Liver (tissue), 9 donors: ENCODE measurements around the gene DHRS11. TPM values are rescaled to one million over a fixed set of nuclear protein-coding genes. Genes with fewer than 3 reads are reported as not detected.

Experiments
- DNase-seq: peaks from one replicate; pipeline ENCODE4 v3.0.0-alpha.2; 2017; ENCODE audit warnings: low spot score
- H3K27ac ChIP-seq, 2 donors: one replicate each; pipeline ENCODE4 v1.7.0; 2013; ENCODE audit warnings: inconsistent platforms in 2 of 2, low read length in 2 of 2, control low read depth in 1 of 2, low read depth in 1 of 2, mild to moderate bottlenecking in 1 of 2
- H3K27me3 ChIP-seq, 4 donors: one replicate each; pipeline versions ENCODE4 v1.6.1 to v1.7.0; 2013; ENCODE audit warnings: low read length in 3 of 4, inconsistent platforms in 1 of 4, mild to moderate bottlenecking in 1 of 4, moderate library complexity in 1 of 4; ENCODE audit not compliant: control insufficient read depth in 4 of 4, insufficient read depth in 4 of 4
- H3K36me3 ChIP-seq, 4 donors: one replicate each; pipeline versions ENCODE4 v1.6.1 to v1.7.0; 2013; ENCODE audit warnings: low read length in 3 of 4, mild to moderate bottlenecking in 3 of 4, low read depth in 1 of 4, moderate library complexity in 1 of 4; ENCODE audit not compliant: control insufficient read depth in 4 of 4, insufficient read depth in 3 of 4
- H3K4me1 ChIP-seq, 4 donors: one replicate each; pipeline versions ENCODE4 v1.6.1 to v1.7.0; 2013; ENCODE audit warnings: low read length in 3 of 4, mild to moderate bottlenecking in 3 of 4, moderate library complexity in 1 of 4; ENCODE audit not compliant: control insufficient read depth in 4 of 4, insufficient read depth in 4 of 4
- H3K4me3 ChIP-seq, 3 donors: one replicate each; pipeline versions ENCODE4 v1.6.1 to v1.7.0; 2013; ENCODE audit warnings: low read length in 3 of 3, control low read depth in 1 of 3, low read depth in 1 of 3, mild to moderate bottlenecking in 1 of 3
- H3K9ac ChIP-seq, 2 donors: one replicate each; pipeline ENCODE4 v1.7.0; 2013; ENCODE audit warnings: low read length in 2 of 2, mild to moderate bottlenecking in 2 of 2, moderate library complexity in 2 of 2, control low read depth in 1 of 2, low read depth in 1 of 2
- H3K9me3 ChIP-seq, 4 donors: one replicate each; pipeline versions ENCODE4 v1.6.1 to v1.7.0; 2013; ENCODE audit warnings: low read length in 3 of 4; ENCODE audit not compliant: control insufficient read depth in 4 of 4
- EGR1 ChIP-seq, 2 donors: IDR thresholded peaks; 2 replicates each; pipeline ENCODE4 v1.6.1; 2016 to 2018; ENCODE audit warnings: antibody characterized with exemption in 2 of 2, low read depth in 2 of 2
- FOXA1 ChIP-seq: IDR thresholded peaks from 2 replicates; pipeline ENCODE4 v1.6.1; 2016; ENCODE audit warnings: antibody characterized with exemption
- FOXA2 ChIP-seq: IDR thresholded peaks from 2 replicates; pipeline ENCODE4 v1.6.1; 2016; ENCODE audit warnings: antibody characterized with exemption
- GABPA ChIP-seq, 2 donors: IDR thresholded peaks in 1 of 2; conservative IDR thresholded peaks in 1 of 2; 2 replicates each; pipeline ENCODE4 v1.6.1; 2016; ENCODE audit warnings: antibody characterized with exemption in 2 of 2, mild to moderate bottlenecking in 1 of 2, moderate library complexity in 1 of 2
- HNF4A ChIP-seq, 2 donors: conservative IDR thresholded peaks; 2 replicates each; pipeline ENCODE4 v1.6.1; 2016; ENCODE audit warnings: antibody characterized with exemption in 2 of 2, mild to moderate bottlenecking in 2 of 2
- HNF4G ChIP-seq: IDR thresholded peaks from 2 replicates; pipeline ENCODE4 v1.6.1; 2016; ENCODE audit warnings: antibody characterized with exemption
- JUND ChIP-seq, 2 donors: IDR thresholded peaks; 2 replicates each; pipeline ENCODE4 v1.6.1; 2016; ENCODE audit warnings: antibody characterized with exemption in 2 of 2
- NR2F2 ChIP-seq: IDR thresholded peaks from 2 replicates; pipeline ENCODE4 v1.6.1; 2016; ENCODE audit warnings: antibody characterized with exemption
- RAD21 ChIP-seq, 2 donors: IDR thresholded peaks; 2 replicates each; pipeline ENCODE4 v1.6.1; 2016; ENCODE audit warnings: antibody characterized with exemption in 2 of 2, mild to moderate bottlenecking in 2 of 2
- RXRA ChIP-seq, 2 donors: IDR thresholded peaks; 2 replicates each; pipeline ENCODE4 v1.6.1; 2017 to 2018; ENCODE audit warnings: antibody characterized with exemption in 2 of 2, mild to moderate bottlenecking in 1 of 2
- SP1 ChIP-seq: IDR thresholded peaks from 2 replicates; pipeline ENCODE4 v1.6.1; 2018; ENCODE audit warnings: antibody characterized with exemption, mild to moderate bottlenecking
- TAF1 ChIP-seq: conservative IDR thresholded peaks from 2 replicates; pipeline ENCODE4 v1.6.1; 2016; ENCODE audit warnings: antibody characterized with exemption, mild to moderate bottlenecking
- YY1 ChIP-seq: IDR thresholded peaks from 2 replicates; pipeline ENCODE4 v1.6.1; 2016; ENCODE audit warnings: antibody characterized with exemption, mild to moderate bottlenecking
- WGBS: extraction: QIAGEN DNeasy Blood & Tissue Kit; methylation state at CpG from one replicate; pipeline ENCODE4 v1.1.7; 2013; 5-methylcytosine and 5-hydroxymethylcytosine counted together
- polyA plus RNA-seq, 2 donors: library from polyadenylated mRNA; stranded (reverse) in 1 of 2; unstranded in 1 of 2; fragments of 200-250 nt in 1 of 2; fragments of >200 nt in 1 of 2; fragmentation: Nextera tagmentation in 1 of 2; extraction: Ambion mirVana in 1 of 2; gene quantifications; one replicate each; pipeline versions ENCODE4 v1.2.1 to v1.2.3, GENCODE V29; 2013 to 2015
- total RNA-seq, 2 donors: library from RNA; depleted of rRNA; stranded (reverse); fragments of >200 nt; gene quantifications; one replicate each; pipeline ENCODE4 v1.2.3, GENCODE V29; 2014
- TF ChIP-seq, protein P1 (sequence below): fragments of 150-350 bp; IDR thresholded peaks from 2 replicates; pipeline ENCODE4 v1.5.1; 2017; ENCODE audit warnings: improper control_type of control experiment, low read depth, low read length; ENCODE audit not compliant: missing input control
- TF ChIP-seq, protein P2 (sequence below): IDR thresholded peaks from 2 replicates; pipeline ENCODE4 v1.6.1; 2016; ENCODE audit warnings: antibody characterized with exemption, mild to moderate bottlenecking
- TF ChIP-seq, protein P3 (sequence below): IDR thresholded peaks from 2 replicates; pipeline ENCODE4 v1.6.1; 2016; ENCODE audit warnings: antibody characterized with exemption
- TF ChIP-seq, protein P4 (sequence below): IDR thresholded peaks from 2 replicates; pipeline ENCODE4 v1.6.1; 2016; ENCODE audit warnings: antibody characterized with exemption
- TF ChIP-seq, protein P5 (sequence below): IDR thresholded peaks from 2 replicates; pipeline ENCODE4 v1.6.1; 2016; ENCODE audit warnings: antibody characterized with exemption
- donor health status: healthy.
- donor health status: healthy.
- donor health status: healthy.
- donor health status: healthy.
- donor health status: healthy.

The DHRS11 gene
- total and polyA plus RNA-seq, 4 donors = 4.2 to 8.0 (median 6.5) TPM

DNA sequence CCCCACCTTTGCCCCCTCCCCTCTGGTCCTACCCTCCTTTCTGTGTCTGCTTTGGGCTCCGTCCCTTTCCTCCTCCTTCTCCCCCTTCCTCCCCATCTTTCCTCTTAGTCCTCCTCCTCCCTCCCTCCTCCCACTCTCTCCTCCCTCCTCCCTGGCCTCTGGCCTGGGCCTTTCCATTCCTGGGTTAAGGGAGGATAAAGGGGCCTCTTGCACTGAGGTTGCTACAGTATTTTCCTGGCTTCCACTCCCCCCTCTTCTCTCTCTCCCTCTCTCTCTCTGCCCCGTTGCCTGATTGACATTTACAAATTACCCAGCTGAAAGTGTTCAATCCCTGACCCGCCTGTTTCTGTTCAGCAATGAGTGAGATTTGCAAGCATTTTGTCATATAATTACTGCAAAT is 53.7 kb downstream of the DHRS11 start:
- no peak overlapping the region for H3K4me3 ChIP-seq
- H3K27me3 ChIP-seq = peaks cover 5 to 10% (median 8%) of the 10 kb centered on the region in 4 donors
- TF ChIP-seq, protein P1, sequence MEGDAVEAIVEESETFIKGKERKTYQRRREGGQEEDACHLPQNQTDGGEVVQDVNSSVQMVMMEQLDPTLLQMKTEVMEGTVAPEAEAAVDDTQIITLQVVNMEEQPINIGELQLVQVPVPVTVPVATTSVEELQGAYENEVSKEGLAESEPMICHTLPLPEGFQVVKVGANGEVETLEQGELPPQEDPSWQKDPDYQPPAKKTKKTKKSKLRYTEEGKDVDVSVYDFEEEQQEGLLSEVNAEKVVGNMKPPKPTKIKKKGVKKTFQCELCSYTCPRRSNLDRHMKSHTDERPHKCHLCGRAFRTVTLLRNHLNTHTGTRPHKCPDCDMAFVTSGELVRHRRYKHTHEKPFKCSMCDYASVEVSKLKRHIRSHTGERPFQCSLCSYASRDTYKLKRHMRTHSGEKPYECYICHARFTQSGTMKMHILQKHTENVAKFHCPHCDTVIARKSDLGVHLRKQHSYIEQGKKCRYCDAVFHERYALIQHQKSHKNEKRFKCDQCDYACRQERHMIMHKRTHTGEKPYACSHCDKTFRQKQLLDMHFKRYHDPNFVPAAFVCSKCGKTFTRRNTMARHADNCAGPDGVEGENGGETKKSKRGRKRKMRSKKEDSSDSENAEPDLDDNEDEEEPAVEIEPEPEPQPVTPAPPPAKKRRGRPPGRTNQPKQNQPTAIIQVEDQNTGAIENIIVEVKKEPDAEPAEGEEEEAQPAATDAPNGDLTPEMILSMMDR = no peak
- TF ChIP-seq RXRA (IDR thresholded peaks at IDR 0.05) (no peak), JUND (IDR thresholded peaks at IDR 0.05) (no peak), FOXA1 (no peak), NR2F2 (no peak), FOXA2 (no peak), HNF4A (conservative IDR thresholded peaks at IDR 0.05) (no peak), EGR1 (IDR thresholded peaks at IDR 0.05; ENCODE audit: low read depth in 2 of 2) (no peak), TAF1 (no peak), YY1 (no peak), GABPA (IDR thresholded peaks at IDR 0.05 in 1 of 2, conservative IDR thresholded peaks at IDR 0.05 in 1 of 2) (no peak), SP1 (no peak), HNF4G (no peak), RAD21 (IDR thresholded peaks at IDR 0.05) (no peak)
- TF ChIP-seq, protein P2, sequence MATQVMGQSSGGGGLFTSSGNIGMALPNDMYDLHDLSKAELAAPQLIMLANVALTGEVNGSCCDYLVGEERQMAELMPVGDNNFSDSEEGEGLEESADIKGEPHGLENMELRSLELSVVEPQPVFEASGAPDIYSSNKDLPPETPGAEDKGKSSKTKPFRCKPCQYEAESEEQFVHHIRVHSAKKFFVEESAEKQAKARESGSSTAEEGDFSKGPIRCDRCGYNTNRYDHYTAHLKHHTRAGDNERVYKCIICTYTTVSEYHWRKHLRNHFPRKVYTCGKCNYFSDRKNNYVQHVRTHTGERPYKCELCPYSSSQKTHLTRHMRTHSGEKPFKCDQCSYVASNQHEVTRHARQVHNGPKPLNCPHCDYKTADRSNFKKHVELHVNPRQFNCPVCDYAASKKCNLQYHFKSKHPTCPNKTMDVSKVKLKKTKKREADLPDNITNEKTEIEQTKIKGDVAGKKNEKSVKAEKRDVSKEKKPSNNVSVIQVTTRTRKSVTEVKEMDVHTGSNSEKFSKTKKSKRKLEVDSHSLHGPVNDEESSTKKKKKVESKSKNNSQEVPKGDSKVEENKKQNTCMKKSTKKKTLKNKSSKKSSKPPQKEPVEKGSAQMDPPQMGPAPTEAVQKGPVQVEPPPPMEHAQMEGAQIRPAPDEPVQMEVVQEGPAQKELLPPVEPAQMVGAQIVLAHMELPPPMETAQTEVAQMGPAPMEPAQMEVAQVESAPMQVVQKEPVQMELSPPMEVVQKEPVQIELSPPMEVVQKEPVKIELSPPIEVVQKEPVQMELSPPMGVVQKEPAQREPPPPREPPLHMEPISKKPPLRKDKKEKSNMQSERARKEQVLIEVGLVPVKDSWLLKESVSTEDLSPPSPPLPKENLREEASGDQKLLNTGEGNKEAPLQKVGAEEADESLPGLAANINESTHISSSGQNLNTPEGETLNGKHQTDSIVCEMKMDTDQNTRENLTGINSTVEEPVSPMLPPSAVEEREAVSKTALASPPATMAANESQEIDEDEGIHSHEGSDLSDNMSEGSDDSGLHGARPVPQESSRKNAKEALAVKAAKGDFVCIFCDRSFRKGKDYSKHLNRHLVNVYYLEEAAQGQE = no peak
- TF ChIP-seq, protein P3, sequence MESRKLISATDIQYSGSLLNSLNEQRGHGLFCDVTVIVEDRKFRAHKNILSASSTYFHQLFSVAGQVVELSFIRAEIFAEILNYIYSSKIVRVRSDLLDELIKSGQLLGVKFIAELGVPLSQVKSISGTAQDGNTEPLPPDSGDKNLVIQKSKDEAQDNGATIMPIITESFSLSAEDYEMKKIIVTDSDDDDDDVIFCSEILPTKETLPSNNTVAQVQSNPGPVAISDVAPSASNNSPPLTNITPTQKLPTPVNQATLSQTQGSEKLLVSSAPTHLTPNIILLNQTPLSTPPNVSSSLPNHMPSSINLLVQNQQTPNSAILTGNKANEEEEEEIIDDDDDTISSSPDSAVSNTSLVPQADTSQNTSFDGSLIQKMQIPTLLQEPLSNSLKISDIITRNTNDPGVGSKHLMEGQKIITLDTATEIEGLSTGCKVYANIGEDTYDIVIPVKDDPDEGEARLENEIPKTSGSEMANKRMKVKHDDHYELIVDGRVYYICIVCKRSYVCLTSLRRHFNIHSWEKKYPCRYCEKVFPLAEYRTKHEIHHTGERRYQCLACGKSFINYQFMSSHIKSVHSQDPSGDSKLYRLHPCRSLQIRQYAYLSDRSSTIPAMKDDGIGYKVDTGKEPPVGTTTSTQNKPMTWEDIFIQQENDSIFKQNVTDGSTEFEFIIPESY = no peak
- TF ChIP-seq, protein P4, sequence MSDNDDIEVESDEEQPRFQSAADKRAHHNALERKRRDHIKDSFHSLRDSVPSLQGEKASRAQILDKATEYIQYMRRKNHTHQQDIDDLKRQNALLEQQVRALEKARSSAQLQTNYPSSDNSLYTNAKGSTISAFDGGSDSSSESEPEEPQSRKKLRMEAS = no peak
- TF ChIP-seq, protein P5, sequence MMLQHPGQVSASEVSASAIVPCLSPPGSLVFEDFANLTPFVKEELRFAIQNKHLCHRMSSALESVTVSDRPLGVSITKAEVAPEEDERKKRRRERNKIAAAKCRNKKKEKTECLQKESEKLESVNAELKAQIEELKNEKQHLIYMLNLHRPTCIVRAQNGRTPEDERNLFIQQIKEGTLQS = no peak
- 75% methylated on average over 3 of the region's 3 CpGs for WGBS
- H3K36me3 ChIP-seq = no peaks in the 10 kb centered on the region
- no peak overlapping the region for H3K9ac ChIP-seq
- H3K27ac ChIP-seq = no peak overlapping the region
- H3K9me3 ChIP-seq = no peaks in the 10 kb centered on the region
- DNase-seq = no peak
- peaks cover 8 to 10% (median 9%) of the 10 kb centered on the region in 4 donors for H3K4me1 ChIP-seq
